Kidney (tissue), 14 donors: ENCODE measurements around the gene ZNF408. TPM values are rescaled to one million over a fixed set of nuclear protein-coding genes. Genes with fewer than 3 reads are reported as not detected.

ENCODE experiments used
- DNase-seq, 5 donors: peaks; one replicate each; pipeline ENCODE4 v3.0.0-alpha.2; 2013 to 2020
- FAIRE-seq: peaks from 2 replicates; lab custom pipeline; 2012; peaks lifted over from hg19 to GRCh38; lab: Jason Lieb, UNC
- H3K27ac ChIP-seq, 2 donors: one replicate each; pipeline ENCODE4 v1.7.0; 2013; ENCODE audit warnings: low read depth in 2 of 2, low read length in 2 of 2, inconsistent platforms in 1 of 2
- H3K27me3 ChIP-seq: one replicate; pipeline ENCODE4 v1.7.1; 2013; ENCODE audit warnings: low read length, inconsistent platforms; ENCODE audit not compliant: control insufficient read depth, insufficient read depth
- H3K36me3 ChIP-seq, 3 donors: one replicate each; pipeline versions ENCODE4 v1.7.0 to v1.7.1; 2013; ENCODE audit warnings: low read length in 3 of 3, control low read depth in 1 of 3, inconsistent platforms in 1 of 3; ENCODE audit not compliant: insufficient read depth in 3 of 3, control insufficient read depth in 2 of 3
- H3K4me1 ChIP-seq, 3 donors: one replicate each; pipeline versions ENCODE4 v1.7.0 to v1.7.1; 2013; ENCODE audit warnings: low read length in 3 of 3, inconsistent platforms in 1 of 3, low read depth in 1 of 3; ENCODE audit not compliant: control insufficient read depth in 2 of 3, insufficient read depth in 2 of 3
- H3K4me3 ChIP-seq, 3 donors: one replicate each; pipeline versions ENCODE4 v1.7.0 to v1.8.1; 2013; ENCODE audit warnings: low read length in 3 of 3, control low read depth in 1 of 3, inconsistent platforms in 1 of 3
- H3K9ac ChIP-seq, 3 donors: one replicate each; pipeline versions ENCODE4 v1.7.0 to v1.7.1; 2013; ENCODE audit warnings: low read length in 3 of 3, control low read depth in 1 of 3, inconsistent platforms in 1 of 3
- H3K9me3 ChIP-seq, 3 donors: one replicate each; pipeline versions ENCODE4 v1.7.0 to v1.7.1; 2013; ENCODE audit warnings: low read length in 3 of 3, control low read depth in 1 of 3, inconsistent platforms in 1 of 3; ENCODE audit not compliant: control insufficient read depth in 2 of 3, insufficient read depth in 1 of 3
- CTCF ChIP-seq: IDR thresholded peaks from 3 replicates; pipeline ENCODE4 v1.5.1; 2012; ENCODE audit warnings: mild to moderate bottlenecking, moderate library complexity, borderline replicate concordance; ENCODE audit not compliant: insufficient read depth; ENCODE audit errors: extremely low read depth
- intact Hi-C: fragments of 100-400 bp; cut with DNase I; formaldehyde crosslinking; loops from one replicate; pipeline ENCODE4 v1.11.1; 2022
- polyA plus RNA-seq: library from polyadenylated mRNA; stranded (reverse); fragments of 350-450 nt; fragmentation: Illumina TruSeq; extraction: RNeasy Lipid Tissue Mini Kit (QIAGEN cat#74804); gene quantifications from one replicate; pipeline ENCODE4 v1.2.3, GENCODE V29; 2014; ENCODE audit warnings: low read depth, low replicate concordance; ENCODE audit not compliant: insufficient read depth
- total RNA-seq: library from RNA; stranded (reverse); fragmentation: NEBNext Ultra II Directional; extraction: Animal tissue kit (Norgen Biotek cat#: 25700); gene quantifications from one replicate; pipeline ENCODE4 v1.2.1, GENCODE V29; 2021
- donor health status: control.
- donor health status: control.
- donor health status: control.
- donor health status: control.
- donor health status: control.
- donor health status: DM: yes; HTN: yes; CAD: no.
- donor health status: Normal renal cell carcinoma (clear cell type).

The ZNF408 gene
- total and polyA plus RNA-seq, 2 donors from 2014 or later: 7.8 to 9.7 TPM

GRCh38 chr11:46728659-46729040 is 27.8 kb downstream of the ZNF408 start:
- Histone ChIP-seq H3K9ac (no peak overlapping the region), H3K27ac (no peak overlapping the region), H3K36me3 (no peaks in the 10 kb centered on the region), H3K4me3 (no peak overlapping the region), H3K4me1 (no peaks in the 10 kb centered on the region), H3K27me3 (no peaks in the 10 kb centered on the region), H3K9me3 (no peaks in the 10 kb centered on the region)
- TF ChIP-seq CTCF: no peak
- FAIRE-seq: no peak
- intact Hi-C loops: no loop called here
- DNase-seq: peak in 1 of 5 donors; percentile 26

GRCh38 chr11:46729110-46730027 is 28.5 kb downstream of the ZNF408 start:
- DNase-seq: peak in 1 of 5 donors; percentile 70
- H3K36me3 ChIP-seq: no peaks in the 10 kb centered on the region
- no peak for FAIRE-seq
- no peaks in the 10 kb centered on the region for H3K9me3 ChIP-seq
- H3K4me1 ChIP-seq: no peaks in the 10 kb centered on the region
- H3K4me3 ChIP-seq: no peak overlapping the region
- H3K27me3 ChIP-seq: no peaks in the 10 kb centered on the region
- intact Hi-C loops: no loop called here
- no peak for TF ChIP-seq CTCF
- no peak overlapping the region for H3K27ac ChIP-seq
- H3K9ac ChIP-seq: no peak overlapping the region

GRCh38 chr11:46731545-46731944 is 30.7 kb downstream of the ZNF408 start:
- Histone ChIP-seq H3K27ac (no peak overlapping the region), H3K9me3 (no peaks in the 10 kb centered on the region), H3K36me3 (no peaks in the 10 kb centered on the region), H3K4me1 (no peaks in the 10 kb centered on the region), H3K27me3 (no peaks in the 10 kb centered on the region), H3K9ac (no peak overlapping the region), H3K4me3 (no peak overlapping the region)
- FAIRE-seq: no peak
- intact Hi-C loops: no loop called here
- TF ChIP-seq CTCF: no peak
- peak in 1 of 5 donors; percentile 7 for DNase-seq
